ENCODE results near the gene NXPH3.

The NXPH3 gene

GRCh38 chr17:49588312-49588711 is 12.6 kb downstream of the NXPH3 start:
- no peak overlapping the region for H3K4me3 ChIP-seq (ENCODE audit: low read depth, low read length)
- TF ChIP-seq, protein P1, sequence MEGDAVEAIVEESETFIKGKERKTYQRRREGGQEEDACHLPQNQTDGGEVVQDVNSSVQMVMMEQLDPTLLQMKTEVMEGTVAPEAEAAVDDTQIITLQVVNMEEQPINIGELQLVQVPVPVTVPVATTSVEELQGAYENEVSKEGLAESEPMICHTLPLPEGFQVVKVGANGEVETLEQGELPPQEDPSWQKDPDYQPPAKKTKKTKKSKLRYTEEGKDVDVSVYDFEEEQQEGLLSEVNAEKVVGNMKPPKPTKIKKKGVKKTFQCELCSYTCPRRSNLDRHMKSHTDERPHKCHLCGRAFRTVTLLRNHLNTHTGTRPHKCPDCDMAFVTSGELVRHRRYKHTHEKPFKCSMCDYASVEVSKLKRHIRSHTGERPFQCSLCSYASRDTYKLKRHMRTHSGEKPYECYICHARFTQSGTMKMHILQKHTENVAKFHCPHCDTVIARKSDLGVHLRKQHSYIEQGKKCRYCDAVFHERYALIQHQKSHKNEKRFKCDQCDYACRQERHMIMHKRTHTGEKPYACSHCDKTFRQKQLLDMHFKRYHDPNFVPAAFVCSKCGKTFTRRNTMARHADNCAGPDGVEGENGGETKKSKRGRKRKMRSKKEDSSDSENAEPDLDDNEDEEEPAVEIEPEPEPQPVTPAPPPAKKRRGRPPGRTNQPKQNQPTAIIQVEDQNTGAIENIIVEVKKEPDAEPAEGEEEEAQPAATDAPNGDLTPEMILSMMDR (IDR thresholded peaks at IDR 0.05; ENCODE audit: low read depth, low read length) = no peak

- no peak overlapping the region for H3K4me3 ChIP-seq (ENCODE audit: low read depth, low read length)
- TF ChIP-seq, protein P1 (IDR thresholded peaks at IDR 0.05; ENCODE audit: low read depth, low read length) = no peak
These were observed 13.3 kb downstream of the NXPH3 start for GRCh38 chr17:49588726-49589576.

GRCh38 chr17:49589577-49589927 is 13.9 kb downstream of the NXPH3 start:
- TF ChIP-seq, protein P1 (IDR thresholded peaks at IDR 0.05; ENCODE audit: low read depth, low read length) = no peak
- H3K4me3 ChIP-seq (ENCODE audit: low read depth, low read length) = no peak overlapping the region

DNA sequence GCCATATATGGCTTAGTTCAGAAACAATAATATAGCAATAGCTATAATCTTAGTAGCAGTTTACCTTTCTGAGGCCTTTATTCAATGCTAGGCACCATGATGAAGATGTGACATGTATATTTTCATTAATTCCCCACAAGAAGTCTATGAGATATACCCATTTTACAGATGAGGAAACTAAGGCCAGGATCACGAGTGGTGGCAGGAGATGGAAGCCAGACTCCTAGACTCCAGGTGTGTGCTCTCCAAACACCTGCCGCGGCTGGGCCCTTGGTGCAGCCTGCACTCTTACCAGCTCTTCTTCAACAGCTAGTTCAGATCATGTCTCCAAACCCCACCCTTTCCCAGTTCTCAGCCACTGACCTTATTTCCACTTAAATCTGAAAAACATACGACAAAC is 15.2 kb downstream of the NXPH3 start:
- no peak overlapping the region for H3K4me3 ChIP-seq (ENCODE audit: low read depth, low read length)
- TF ChIP-seq, protein P1 (IDR thresholded peaks at IDR 0.05; ENCODE audit: low read depth, low read length) = no peak

DNA sequence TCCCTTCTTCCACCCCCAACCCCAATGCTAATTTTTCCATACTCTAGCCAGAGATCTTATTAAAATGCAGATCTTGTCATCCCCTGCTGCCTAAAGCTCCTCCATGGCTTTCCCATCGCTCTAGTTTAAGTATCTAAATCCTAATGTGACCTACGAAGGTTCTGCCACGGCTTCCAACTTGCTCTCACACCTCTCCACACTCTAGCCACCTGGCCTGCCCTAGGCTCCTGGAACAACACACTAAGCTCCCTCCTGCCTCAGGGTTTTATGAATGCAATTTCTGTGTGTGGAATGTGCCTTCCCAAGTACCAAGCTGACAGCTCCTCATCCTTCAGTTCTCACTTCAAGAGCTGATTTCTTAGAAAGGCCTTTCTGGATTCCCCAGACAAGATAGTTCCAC is 16.6 kb downstream of the NXPH3 start:
- no peak overlapping the region for H3K4me3 ChIP-seq (ENCODE audit: low read depth, low read length)
- TF ChIP-seq, protein P1 (IDR thresholded peaks at IDR 0.05; ENCODE audit: low read depth, low read length) = no peak

- H3K4me3 ChIP-seq (ENCODE audit: low read depth, low read length) = no peak overlapping the region
- TF ChIP-seq, protein P1 (IDR thresholded peaks at IDR 0.05; ENCODE audit: low read depth, low read length) = no peak
These were observed 19.7 kb downstream of the NXPH3 start for GRCh38 chr17:49595328-49595727.

DNA sequence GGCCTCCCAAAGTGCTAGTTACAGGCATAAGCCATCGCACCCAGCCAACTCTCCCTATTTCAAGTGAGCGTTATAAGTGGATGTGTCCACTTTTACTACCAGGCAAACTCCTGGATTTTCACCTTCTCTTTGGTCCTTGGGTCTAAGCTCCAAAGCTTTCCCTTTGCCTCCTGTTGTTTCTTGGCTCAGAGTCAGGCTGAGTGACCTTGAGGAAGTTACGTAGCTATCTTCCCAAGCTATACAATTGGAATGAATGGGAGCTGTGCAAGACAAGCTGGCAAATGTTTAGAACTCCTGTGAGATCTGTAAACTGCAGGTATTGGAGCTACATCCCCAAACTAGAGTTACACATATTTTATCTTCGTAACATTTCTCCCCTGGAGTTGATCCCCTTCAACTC is 20.3 kb downstream of the NXPH3 start:
- TF ChIP-seq, protein P1 (IDR thresholded peaks at IDR 0.05; ENCODE audit: low read depth, low read length) = no peak

More for the DNA sequence above, 20.3 kb downstream of the NXPH3 start:
- no peak overlapping the region for H3K4me3 ChIP-seq (ENCODE audit: low read depth, low read length)

Data from WI38 (cell line).